ENCODE results near the gene PTK7.
"Not testable (repeated sequence)": the region's sequence is repeated elsewhere in the genome, so short reads cannot be mapped to it uniquely, and the experiment has no call there.

PTK7 gene

DNA sequence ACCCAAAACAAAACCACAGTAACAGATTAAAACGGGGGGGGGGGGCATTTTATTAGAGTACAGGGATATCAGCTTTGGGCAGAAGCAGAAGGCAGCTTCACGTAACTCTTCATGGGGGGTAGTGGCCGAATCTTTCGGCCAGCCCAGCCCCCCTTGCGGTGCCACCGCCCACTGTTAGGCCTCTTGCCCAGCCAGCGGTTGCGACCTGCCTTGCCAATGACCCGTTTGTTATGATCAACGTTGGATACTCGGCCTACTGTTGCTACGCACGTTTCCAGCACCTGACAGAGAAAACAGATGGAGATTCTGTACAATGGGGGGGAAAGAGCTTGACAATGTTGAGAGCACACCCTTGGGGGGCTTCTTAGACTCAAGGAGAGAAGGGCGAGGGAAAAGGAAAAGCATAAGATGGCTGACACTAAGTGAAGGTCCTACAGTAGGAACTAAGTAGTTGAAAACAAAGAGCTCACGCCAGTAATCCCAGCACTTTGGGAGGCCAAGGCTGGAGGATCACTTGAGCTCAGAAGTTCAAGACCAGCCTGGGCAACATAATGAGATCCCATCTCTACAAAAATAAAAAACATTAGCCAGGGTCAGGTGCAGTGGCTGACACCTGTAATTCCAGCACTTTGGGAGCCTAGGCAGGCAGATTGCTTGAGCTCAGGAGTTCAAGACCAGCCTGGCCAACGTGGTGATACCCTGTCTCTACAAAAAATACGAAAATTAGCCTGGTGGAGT lies 21.7 kb upstream of the PTK7 start:
- no peak for DNase-seq

DNA sequence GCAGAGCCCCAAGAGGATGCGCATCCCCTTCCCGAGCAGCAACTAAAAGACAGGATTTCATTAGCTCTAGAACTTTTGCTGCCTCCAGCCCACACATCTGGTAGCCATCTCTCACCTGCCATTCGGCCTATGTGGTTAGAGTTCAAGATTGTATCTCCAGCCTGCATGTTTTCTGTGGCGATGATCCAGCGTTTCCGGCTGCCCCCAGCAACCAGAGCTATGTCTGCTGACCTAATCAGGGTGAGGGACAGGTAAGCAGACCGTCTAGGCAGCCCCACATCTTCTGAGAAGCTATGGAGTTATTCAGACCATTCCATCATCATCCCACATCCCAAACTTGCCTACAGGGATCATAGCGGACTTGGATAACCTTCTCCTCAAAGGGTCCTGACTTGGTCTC lies 20.1 kb upstream of the PTK7 start:
- no peak for DNase-seq

DNA sequence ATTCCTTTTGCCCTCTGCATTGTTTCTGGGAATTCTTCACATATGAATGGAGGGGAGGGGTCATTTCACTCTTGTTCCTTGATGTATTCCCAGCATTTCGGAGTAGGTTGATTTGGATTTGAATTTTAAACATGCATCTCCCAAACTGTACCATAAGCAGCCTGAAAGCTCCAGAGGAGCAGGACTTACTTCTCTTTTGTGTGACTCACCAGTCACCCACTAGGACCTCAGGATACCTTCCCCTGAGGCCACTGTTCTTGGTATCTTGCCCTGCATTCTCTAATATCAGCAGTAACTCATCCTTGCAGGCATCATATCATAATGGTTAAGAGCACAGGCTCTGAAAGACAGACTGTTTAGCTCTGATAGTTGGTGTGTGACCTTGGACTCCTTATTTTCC lies 17.6 kb upstream of the PTK7 start:
- no peak for DNase-seq

- DNase-seq = peak; percentile 98
Observed at GRCh38 chr6:43059168-43060033, 16.7 kb upstream of the PTK7 start, which contains the start of the genes KLC4 and MRPL2. TSS of gene KLC4 (plus strand) at chr6:43059631. CDS start at chr6:43061336, 1,705 bp downstream. TSS of gene MRPL2 (minus strand) at chr6:43059434. CDS start at chr6:43059381, 53 bp downstream.

DNA sequence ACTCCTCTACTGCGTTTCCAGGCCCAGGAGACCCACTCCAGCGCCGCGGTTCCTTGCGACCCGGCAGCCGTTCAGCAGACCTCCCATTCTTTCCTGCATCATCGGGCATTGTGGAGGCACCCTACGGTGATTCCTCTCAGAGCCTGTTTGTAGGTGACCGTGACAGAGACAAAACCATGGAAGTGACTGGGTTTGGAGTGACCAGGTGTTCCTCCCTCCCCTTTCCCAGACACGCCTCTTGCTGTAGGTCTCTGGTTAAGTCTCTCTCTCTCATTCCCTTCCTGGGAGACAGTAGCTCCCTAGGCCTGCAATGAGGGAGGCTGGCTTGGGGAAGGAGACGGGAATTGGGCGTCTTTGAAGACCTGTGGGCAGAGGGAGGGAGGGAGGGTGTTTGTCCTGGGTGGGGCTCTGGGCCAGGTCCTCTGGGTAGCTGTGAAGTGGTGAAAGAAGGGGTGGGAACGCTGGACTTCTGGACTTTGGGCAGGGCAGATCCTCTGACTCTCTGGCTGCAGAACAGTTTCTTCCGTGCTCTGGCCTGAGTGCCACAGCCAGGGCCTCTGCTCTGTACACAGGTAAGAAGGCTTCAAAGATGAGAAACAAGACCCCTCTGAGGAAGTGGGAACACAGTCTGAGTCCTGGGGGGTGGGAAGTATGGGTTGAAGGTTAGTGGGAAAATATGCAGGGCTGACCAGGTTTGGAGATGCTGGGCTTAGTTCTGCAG lies 15.9 kb upstream of the PTK7 start:
- DNase-seq = no peak

GRCh38 chr6:43060755-43061633 lies 15.1 kb upstream of the PTK7 start:
- no peak for DNase-seq

- DNase-seq = no peak
Observed at GRCh38 chr6:43061861-43062260, 14.3 kb upstream of the PTK7 start.

DNA sequence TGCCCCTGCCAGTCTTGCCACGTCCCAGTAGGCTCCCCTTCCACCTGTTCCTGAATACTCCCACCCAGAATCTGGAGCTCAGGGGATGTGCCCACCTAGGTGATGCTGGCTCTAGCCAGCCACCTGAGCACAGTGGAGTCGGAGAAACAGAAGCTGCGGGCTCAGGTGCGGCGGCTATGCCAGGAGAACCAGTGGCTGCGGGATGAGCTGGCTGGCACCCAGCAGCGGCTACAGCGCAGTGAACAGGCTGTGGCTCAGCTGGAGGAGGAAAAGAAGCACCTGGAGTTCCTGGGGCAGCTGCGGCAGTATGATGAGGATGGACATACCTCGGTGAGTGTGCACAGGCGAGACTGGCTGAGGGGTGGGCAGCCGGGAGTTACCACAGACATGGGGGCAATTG lies 13.3 kb upstream of the PTK7 start:
- DNase-seq = no peak

DNA sequence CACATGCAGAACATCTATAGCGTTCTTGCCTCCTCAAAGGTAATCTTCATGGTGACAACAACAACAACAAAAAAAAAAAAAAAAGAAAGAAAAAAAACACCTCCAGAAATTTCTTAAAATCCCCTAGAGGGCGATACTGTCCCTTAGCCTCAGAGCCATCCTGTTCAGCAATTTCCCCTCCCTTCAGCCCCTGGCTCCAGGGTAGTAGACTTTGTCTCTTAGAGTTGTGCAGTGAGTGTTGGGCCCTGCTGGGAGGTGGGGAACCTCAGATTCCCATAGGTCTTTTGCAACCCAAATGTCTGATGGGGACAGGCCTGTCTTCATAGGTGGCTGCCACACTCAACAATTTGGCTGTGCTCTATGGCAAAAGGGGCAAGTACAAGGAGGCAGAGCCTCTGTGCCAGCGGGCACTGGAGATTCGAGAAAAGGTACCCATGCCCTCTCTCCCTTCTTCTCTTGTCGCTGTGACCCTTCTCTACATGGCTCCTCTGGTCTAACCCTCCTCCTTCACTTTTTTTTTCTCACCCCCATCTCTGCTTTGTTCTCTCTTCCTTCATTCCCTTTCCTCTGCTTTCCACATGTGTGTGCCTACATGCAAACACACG lies 6.0 kb upstream of the PTK7 start:
- no peak for DNase-seq

DNA sequence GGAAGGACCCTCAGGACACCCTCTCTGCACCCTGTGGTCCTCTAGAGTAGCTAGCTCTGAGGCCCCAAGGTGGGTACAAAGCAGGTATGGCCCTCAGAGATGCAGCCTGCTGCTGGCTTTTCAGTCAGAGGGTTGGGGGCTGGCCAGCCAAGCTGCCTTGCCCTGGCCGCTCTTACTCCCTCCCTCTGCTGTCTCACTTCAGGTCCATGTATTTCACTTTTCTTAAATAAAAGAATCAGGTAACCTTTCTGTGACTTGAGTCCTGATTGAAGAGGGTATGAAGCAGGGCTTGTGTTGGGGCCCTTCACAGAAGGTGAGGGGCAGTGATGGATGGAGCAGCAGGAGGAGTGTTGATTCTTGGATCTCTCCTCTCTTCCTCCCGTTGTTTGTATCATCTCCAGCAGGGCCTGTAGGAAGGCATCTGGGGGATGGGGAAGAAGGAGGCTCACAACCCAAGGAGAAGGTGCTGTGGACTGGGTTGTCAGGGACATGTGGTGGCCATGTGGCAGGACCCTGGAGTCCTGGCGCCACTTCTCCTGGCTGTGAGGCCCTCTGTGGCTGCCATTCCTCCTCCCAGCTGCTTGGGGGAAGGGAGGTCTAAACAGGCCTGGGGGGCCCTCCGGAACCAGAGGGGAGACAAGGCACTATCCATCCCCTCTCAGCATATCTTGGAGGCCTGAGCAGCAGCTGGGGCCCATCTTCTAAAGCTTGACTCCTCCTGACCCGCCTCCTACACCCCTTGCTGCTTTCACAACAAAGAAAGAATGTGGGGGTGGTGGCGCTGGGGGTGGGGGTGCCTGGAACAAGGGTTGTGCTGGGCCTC lies 1.1 kb upstream of the PTK7 start:
- no peak for DNase-seq

DNA sequence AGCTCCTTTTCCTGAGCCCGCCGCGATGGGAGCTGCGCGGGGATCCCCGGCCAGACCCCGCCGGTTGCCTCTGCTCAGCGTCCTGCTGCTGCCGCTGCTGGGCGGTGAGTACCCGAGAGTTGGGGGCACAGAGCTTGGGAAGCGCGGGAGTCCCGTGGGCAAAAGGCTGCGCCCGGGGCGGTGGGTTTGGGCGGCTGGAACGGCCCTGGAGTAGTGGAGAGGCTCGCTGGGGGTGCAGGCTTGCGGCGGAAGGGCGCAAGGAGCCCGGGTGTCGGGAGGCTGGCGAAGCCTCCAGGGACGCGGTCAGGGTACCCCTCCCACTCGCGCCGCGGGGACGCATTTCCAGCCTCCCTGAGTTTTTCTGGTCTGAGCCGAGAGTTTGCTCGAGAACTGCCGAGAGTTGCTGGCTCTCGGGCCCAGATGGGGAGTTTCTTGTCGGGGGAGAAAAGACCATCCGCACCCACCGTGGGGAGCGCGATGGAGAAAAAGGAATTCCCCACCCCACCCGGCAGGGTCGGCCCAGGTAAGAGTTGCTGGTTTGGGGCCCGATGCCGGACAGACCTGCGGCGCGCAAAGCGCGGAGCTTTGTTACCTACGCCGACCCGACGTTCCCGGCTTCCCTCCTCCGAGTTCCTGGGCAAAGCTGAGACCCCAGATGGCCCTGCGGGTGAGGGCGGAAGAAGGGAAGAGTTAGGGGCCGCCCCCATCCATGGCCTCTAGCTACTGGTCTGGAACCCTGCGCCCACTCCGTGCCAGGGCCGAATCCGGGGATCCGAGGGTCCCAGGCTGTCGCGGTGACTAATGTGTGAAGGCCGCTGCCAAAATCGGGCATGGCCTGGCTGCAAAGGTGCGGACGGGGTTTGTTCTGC lies 584 bp downstream of the PTK7 start:
- no peak for DNase-seq

- DNase-seq = no peak
Observed at GRCh38 chr6:43077333-43077809, 1.3 kb downstream of the PTK7 start.

DNA sequence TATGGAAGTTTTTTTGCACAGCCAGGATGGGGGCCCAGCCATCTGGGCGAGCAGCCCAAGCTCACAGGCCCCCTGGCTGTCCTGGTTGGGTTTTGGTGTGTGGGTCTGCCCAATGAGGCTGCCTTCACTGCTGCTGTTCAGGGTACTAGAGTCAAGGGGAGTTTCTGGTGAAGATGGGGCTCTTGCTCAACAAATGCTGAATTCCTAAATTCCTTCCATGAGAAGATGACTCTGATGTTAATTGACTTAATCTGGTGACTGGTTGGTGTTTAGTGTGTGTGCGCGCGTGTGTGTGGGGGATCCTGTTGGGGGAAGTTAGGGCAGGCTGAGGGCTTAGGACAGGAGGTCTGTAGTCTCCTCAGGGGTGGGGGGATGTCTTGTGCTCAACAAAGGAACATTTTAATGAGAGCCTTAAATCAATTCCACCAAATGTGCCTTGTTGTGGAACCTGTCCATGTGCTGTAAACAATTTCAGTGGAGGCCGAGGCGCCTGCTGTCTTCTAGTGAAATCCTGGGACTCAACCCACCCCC lies 1.9 kb downstream of the PTK7 start:
- no peak for DNase-seq

DNA sequence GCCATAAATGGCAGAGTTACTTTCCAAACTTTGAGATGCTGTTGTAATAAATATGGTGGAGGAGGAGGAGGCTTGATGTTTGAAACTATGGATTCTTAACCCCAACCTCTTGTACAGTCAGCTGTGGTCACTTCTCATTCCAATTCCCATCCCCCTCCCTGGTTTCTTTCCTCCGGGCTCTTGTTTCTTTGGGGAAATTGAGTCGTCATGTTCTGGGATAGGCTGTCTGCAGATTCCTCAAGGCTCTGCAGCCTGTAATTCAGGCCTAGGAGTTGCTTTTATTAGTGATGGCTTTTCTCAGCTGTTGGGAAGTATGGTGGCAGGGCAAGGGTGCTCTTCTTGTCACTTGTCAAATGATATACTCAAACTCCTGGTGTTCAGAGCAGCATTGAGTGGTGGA lies 2.6 kb downstream of the PTK7 start:
- no peak for DNase-seq

- no peak for DNase-seq
Observed at GRCh38 chr6:43081043-43081442, 4.9 kb downstream of the PTK7 start.

- not testable (repeated sequence) for DNase-seq
Observed at GRCh38 chr6:43081922-43082321, 5.8 kb downstream of the PTK7 start.

- DNase-seq = no peak
Observed at GRCh38 chr6:43082806-43083655, 6.9 kb downstream of the PTK7 start.

DNA sequence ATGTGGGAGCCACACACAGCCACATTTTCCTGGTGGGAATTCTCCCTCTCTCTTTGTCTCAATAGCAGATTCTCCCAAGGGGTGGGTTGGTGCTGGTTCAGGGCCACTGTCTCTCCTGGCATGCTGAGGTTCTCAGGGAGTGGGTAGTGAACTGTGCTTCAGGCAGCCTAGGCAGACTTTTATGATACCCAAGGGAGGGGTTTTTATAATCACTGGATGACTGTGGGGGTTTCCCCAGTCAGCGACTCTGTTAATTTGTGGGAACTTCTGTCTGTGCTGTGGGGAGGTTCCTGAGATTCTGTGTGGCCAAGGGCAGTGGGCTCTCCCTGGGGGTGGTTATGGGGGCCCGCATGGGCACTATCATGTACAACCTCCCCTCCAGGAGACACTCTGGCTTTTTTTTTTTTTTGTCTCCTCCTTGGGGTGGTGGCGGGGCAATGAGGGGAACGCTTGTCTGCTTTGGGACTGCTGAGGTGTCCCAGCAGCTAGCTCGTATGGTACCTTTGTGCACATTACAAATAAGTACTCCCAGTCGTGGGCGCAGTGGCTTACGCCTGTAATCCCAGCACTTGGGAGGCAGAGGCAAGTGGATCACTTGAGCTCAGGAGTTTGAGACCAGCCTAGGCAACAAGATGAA lies 10.0 kb downstream of the PTK7 start:
- no peak for DNase-seq
